KOPT-K1 (cell line): ENCODE data around the gene PATJ.
"Not testable (repeated sequence)": the region's sequence is repeated elsewhere in the genome, so short reads cannot be mapped to it uniquely, and the experiment has no call there.

Experiments
- H3K27ac ChIP-seq: fragments of 200-600 bp; sonication (generic); 2 replicates; pipeline ENCODE4 v1.5.1; 2016; ENCODE audit warnings: antibody characterized with exemption, mild to moderate bottlenecking, low read depth, low read length; ENCODE audit not compliant: poor library complexity, severe bottlenecking
- H3K36me3 ChIP-seq: fragments of 200-600 bp; sonication (generic); 2 replicates; pipeline ENCODE4 v1.5.1; 2017; ENCODE audit warnings: antibody characterized with exemption, mild to moderate bottlenecking, low read length, moderate library complexity; ENCODE audit not compliant: insufficient read depth
- H3K9me3 ChIP-seq: fragments of 200-600 bp; sonication (generic); 2 replicates; pipeline ENCODE4 v1.5.1; 2017; ENCODE audit warnings: antibody characterized with exemption, low read length, mild to moderate bottlenecking; ENCODE audit not compliant: insufficient read depth, poor library complexity, severe bottlenecking

Gene PATJ

GRCh38 chr1:62210960-62211359 lies 468.7 kb downstream of the PATJ start:
- Histone ChIP-seq H3K9me3 (peaks cover 12% of the 10 kb centered on the region), H3K27ac (no peak overlapping the region), H3K36me3 (no peaks in the 10 kb centered on the region)

- Histone ChIP-seq H3K36me3 (no peaks in the 10 kb centered on the region), H3K9me3 (peaks cover 12% of the 10 kb centered on the region), H3K27ac (no peak overlapping the region)
These were observed 470.1 kb downstream of the PATJ start for GRCh38 chr1:62212411-62212810.

DNA sequence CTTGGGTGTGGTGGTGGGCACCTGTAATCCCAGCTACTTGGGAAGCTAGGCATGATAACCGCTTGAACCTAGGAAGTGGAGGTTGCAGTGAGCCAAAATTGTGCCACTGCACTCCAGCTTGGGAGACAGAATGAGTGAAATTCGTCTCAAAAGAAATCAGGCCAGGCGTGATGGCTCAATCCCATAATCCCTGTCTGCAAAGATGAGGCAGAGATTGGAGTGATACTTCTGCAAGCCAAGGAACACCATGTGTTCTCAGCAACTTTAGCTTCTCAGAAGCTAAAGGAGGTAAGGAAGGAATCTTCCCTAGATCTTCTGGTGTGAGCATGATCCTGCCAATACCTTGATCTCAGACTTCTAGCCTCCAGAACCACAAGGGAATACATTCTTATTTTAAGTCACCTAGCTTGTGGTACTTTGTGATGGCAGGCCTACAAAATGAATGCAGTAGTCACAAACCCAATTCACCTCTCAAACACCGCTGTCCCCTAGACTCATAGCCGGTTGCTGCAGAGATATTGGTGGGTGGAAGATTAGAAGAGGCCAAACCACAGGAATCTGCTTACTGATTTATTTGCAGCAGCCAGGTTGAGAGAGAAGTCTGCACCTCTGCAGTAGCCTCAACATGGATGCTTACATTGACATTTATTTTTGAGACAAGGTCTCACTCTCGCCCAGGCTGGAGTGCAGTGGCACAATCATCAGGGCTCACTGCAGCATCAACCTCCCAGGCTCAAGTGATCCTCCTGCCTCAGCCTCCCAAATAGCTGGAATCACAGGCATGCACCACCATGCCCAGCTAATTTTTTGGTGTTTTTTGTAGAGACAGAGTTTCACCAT lies 471.0 kb downstream of the PATJ start:
- Histone ChIP-seq H3K9me3 (peaks cover 12% of the 10 kb centered on the region), H3K27ac (no peak overlapping the region), H3K36me3 (no peaks in the 10 kb centered on the region)

DNA sequence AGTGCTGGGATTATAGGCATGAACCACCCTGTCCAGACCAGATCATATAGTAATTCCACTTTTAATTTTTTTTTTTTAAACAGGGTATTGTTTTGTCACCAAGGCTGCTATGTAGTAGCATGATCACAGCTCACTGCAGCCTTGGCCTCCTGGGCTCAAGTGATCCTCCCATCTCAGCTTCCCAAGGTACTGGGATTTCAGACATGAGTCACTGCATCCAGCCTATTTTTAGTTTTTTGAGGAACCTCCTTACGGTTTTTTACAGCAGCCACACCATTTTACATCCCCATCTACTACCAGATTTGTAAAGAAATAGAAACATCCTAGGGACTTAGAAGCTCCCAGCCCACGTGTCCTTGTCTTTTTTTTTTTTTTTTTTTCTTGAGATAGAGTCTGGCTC lies 476.3 kb downstream of the PATJ start:
- H3K9me3 ChIP-seq: no peaks in the 10 kb centered on the region
- H3K36me3 ChIP-seq: no peaks in the 10 kb centered on the region

GRCh38 chr1:62220456-62220855 lies 478.2 kb downstream of the PATJ start:
- H3K27ac ChIP-seq, H3K9me3 ChIP-seq, H3K36me3 ChIP-seq: not testable (repeated sequence)

More for the DNA sequence above, 476.3 kb downstream of the PATJ start:
- H3K27ac ChIP-seq: no peak overlapping the region

DNA sequence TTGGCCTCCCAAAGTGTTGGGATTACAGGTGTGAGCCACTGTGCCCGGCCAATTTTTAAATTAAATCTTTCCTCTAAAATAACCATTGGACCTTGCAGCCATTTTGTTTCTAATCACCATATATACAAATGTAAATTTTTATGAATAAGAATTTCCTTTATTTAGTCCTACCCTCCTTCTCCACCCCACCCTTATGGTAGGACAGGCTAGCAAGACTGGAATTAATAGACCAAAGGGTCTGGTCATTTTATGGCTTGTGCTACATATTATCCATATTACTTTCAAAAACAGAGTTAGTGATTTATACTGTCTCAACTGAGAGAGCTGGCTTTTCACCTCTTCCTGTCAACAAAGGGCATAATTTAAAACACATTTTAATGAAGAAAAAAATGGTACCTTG lies 478.9 kb downstream of the PATJ start:
- Histone ChIP-seq H3K36me3 (no peaks in the 10 kb centered on the region), H3K9me3 (no peaks in the 10 kb centered on the region), H3K27ac (no peak overlapping the region)

DNA sequence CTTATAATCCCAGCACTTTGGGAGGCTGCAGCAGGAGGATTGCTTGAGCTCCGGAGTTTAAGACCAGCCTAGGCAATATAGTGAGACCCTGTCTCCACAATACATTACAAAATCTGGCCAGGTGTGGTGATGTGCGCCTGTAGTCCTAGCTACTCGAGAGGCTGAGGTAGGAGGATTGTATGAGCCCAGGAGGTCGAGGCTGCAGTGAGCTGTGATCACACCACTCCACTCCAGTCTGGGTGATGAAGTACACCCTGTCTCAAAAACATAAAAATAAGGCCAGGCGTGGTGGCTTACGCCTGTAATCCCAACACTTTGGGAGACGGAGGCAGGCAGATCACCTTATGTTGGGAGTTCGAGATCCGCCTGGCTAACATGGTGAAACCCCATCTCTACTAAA lies 480.0 kb downstream of the PATJ start:
- Histone ChIP-seq H3K36me3 (no peaks in the 10 kb centered on the region), H3K9me3 (no peaks in the 10 kb centered on the region), H3K27ac (no peak overlapping the region)

DNA sequence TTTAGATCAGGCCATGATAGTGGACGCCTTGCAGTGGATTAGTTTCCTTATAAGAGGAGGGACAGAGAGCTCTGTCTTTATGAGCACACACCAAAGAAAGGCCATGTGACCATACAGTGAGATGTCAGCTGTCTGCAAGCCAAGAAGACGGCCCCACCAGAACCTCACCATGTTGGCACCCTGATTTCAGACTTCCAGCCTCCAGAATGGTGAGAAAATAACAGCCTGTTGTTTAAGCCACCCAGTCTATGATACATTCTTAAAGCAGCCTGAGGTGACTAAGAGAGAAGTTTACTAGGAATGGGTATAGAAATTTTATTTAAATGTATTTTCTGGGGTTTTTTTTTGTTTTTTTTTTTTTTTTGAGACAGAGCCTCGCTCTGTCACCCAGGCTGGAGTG lies 481.9 kb downstream of the PATJ start:
- no peaks in the 10 kb centered on the region for H3K36me3 ChIP-seq
- H3K9me3 ChIP-seq: no peaks in the 10 kb centered on the region
- H3K27ac ChIP-seq: no peak overlapping the region

DNA sequence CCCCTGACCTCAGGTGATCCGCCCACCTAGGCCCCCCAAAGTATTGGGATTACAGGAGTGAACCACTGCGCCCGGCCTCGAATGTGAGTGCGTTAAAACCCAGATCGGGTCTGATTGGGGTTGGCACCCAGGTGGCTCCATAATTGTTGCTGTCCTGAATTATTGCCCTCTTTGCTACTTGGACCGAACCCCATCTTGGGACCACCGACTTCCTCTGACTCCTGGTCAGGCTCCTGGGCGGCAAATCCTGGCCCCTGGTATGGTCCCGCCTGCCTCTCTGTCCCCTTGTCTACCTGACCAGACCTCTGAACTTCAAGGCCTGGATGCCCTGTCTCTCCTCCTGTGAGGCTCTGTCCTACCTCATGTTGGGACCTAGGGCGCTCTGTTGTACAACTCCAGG lies 485.2 kb downstream of the PATJ start:
- no peak overlapping the region for H3K27ac ChIP-seq
- H3K9me3 ChIP-seq: no peaks in the 10 kb centered on the region
- no peaks in the 10 kb centered on the region for H3K36me3 ChIP-seq
